DND-41 (cell line): ENCODE data around the gene MAPRE3.

ENCODE experiments used
- EZH2 ChIP-seq: IDR thresholded peaks from 3 replicates; pipeline ENCODE4 v1.6.1; 2012; ENCODE audit warnings: borderline replicate concordance, low read depth, mild to moderate bottlenecking, moderate library complexity, low read length, inconsistent platforms; ENCODE audit not compliant: severe bottlenecking
- TF ChIP-seq, protein P1 (sequence below): IDR thresholded peaks from 2 replicates; pipeline ENCODE4 v1.5.1; 2012; ENCODE audit warnings: borderline replicate concordance, low read length, moderate library complexity, mild to moderate bottlenecking; ENCODE audit not compliant: poor library complexity, severe bottlenecking; ENCODE audit errors: extremely low read depth

DNA sequence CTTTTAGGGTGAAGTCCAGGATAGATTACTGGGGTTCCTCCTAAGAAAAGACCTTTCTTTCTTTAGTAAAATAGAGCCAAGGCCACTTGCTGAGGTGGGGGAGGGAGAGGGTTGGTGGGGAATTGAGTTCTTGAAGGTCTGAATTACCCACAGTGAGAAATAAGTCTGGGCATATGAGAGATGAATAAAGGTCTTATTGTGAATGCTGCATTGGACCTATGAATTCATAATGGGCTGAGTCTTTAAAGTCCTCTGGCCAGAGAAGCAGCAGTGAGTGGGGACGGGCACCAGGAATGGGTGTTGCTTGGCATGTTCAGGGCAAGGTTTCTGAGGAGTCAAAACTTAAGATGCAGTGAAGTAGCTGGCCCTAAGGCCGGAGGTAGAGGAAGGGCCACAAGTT, 10.5 kb downstream of the MAPRE3 start:
- TF ChIP-seq, protein P1, sequence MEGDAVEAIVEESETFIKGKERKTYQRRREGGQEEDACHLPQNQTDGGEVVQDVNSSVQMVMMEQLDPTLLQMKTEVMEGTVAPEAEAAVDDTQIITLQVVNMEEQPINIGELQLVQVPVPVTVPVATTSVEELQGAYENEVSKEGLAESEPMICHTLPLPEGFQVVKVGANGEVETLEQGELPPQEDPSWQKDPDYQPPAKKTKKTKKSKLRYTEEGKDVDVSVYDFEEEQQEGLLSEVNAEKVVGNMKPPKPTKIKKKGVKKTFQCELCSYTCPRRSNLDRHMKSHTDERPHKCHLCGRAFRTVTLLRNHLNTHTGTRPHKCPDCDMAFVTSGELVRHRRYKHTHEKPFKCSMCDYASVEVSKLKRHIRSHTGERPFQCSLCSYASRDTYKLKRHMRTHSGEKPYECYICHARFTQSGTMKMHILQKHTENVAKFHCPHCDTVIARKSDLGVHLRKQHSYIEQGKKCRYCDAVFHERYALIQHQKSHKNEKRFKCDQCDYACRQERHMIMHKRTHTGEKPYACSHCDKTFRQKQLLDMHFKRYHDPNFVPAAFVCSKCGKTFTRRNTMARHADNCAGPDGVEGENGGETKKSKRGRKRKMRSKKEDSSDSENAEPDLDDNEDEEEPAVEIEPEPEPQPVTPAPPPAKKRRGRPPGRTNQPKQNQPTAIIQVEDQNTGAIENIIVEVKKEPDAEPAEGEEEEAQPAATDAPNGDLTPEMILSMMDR: no peak
- TF ChIP-seq EZH2: no peak
